HepG2 (cell line): ENCODE measurements around the gene ZBTB21. TPM values are rescaled to one million over a fixed set of nuclear protein-coding genes. Genes with fewer than 3 reads are reported as not detected.

Experiments used
- GABPA ChIP-seq, 2 experiments: IDR thresholded peaks; 2 replicates each; pipeline ENCODE4 v1.6.1; 2011 to 2016; ENCODE audit warnings: low read depth in 2 of 2, low read length in 1 of 2, missing biosample characterization in 1 of 2, missing genetic modification characterization in 1 of 2
- KLF11 ChIP-seq: IDR thresholded peaks from 2 replicates; pipeline ENCODE4 v1.6.1; 2016; ENCODE audit warnings: missing compliant biosample characterization
- ZNF674 ChIP-seq: sonication (generic); formaldehyde crosslinking; IDR thresholded peaks from 2 replicates; pipeline ENCODE4 v1.5.0; 2020; ENCODE audit warnings: low read depth, mild to moderate bottlenecking, missing genetic modification reagents
- ZNF724P ChIP-seq: sonication (generic); formaldehyde crosslinking; IDR thresholded peaks from 2 replicates; pipeline ENCODE4 v1.8.0; 2022; ENCODE audit warnings: missing genetic modification reagents, borderline replicate concordance
- polyA plus RNA-seq, 8 experiments: library from polyadenylated mRNA; depleted of rRNA in 3 of 8; stranded (reverse) in 7 of 8; unstranded in 1 of 8; fragments of >200 nt; fragmentation: Illumina TruSeq in 4 of 8; extraction: Trizol in 4 of 8; gene quantifications; 2 replicates each; pipeline versions ENCODE4 v1.2.1 to v1.2.3, GENCODE V29; 2011 to 2016; ENCODE audit warnings: low read depth in 4 of 8, missing spikeins in 1 of 8, mixed read lengths in 1 of 8; ENCODE audit not compliant: insufficient read depth in 1 of 8
- total RNA-seq, 5 experiments: library from RNA; depleted of rRNA; stranded (reverse); fragments of >200 nt; fragmentation: Illumina TruSeq; extraction: Trizol; gene quantifications; 2 replicates each; pipeline ENCODE4 v1.2.3, GENCODE V29; 2016; ENCODE audit warnings: low read depth in 1 of 5
- TF ChIP-seq, protein P1 (sequence below): sonication (generic); formaldehyde crosslinking; IDR thresholded peaks from 2 replicates; pipeline ENCODE4 v1.4.0; 2020; ENCODE audit warnings: mild to moderate bottlenecking, missing genetic modification reagents
- TF ChIP-seq, protein P2 (sequence below): sonication (generic); formaldehyde crosslinking; IDR thresholded peaks from 2 replicates; pipeline ENCODE4 v1.5.0; 2020; ENCODE audit warnings: missing genetic modification reagents

Gene ZBTB21
- total and polyA plus RNA-seq, 2 of the 13 experiments (the other 11 are each of a cell fraction or from before 2014, with no cell fraction given), result 4.5 to 6.1 TPM

DNA sequence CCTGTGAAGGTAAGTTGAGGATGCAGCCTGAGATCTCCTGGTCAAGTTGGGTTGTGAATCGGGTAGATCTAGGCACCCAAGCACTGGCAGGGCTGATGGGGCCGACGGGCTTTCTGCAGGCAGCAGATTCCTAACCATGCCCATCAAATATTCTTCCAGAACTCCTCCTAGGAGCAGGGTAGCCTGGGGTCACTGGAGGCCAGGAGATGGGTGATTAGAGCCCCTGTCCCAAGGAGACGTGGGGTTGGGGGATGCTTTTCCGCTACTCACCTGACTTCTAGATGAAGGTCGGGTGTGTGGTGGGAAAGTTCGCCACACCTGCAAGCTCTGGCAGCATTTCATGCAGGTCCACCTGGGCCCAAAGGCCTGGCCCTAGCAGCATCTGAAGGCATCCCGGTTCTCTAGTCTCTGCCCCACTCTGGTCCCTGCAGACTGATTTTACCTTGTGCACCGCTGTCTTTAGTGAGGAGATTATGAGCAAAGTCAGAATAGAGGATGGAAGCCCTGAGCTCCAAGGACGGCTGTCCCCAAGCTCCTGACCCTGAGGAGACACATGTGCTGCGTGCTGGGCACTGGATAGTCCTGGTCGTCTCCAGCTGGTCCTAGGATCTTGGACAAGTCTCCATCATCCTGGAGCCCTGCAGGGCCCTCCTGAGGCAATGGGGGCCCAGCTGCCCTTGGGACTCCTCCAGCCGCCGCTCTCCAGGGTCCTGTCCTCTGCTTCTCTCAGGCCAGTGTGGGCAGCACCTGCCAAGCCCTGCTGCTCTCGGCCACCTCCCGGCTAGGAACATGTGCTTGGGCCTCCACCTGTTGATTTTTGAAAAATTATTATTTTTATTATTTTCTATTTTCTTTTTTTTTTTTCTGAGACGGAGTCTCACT lies 34.5 kb downstream of the ZBTB21 start (continued):
- TF ChIP-seq, protein P1, sequence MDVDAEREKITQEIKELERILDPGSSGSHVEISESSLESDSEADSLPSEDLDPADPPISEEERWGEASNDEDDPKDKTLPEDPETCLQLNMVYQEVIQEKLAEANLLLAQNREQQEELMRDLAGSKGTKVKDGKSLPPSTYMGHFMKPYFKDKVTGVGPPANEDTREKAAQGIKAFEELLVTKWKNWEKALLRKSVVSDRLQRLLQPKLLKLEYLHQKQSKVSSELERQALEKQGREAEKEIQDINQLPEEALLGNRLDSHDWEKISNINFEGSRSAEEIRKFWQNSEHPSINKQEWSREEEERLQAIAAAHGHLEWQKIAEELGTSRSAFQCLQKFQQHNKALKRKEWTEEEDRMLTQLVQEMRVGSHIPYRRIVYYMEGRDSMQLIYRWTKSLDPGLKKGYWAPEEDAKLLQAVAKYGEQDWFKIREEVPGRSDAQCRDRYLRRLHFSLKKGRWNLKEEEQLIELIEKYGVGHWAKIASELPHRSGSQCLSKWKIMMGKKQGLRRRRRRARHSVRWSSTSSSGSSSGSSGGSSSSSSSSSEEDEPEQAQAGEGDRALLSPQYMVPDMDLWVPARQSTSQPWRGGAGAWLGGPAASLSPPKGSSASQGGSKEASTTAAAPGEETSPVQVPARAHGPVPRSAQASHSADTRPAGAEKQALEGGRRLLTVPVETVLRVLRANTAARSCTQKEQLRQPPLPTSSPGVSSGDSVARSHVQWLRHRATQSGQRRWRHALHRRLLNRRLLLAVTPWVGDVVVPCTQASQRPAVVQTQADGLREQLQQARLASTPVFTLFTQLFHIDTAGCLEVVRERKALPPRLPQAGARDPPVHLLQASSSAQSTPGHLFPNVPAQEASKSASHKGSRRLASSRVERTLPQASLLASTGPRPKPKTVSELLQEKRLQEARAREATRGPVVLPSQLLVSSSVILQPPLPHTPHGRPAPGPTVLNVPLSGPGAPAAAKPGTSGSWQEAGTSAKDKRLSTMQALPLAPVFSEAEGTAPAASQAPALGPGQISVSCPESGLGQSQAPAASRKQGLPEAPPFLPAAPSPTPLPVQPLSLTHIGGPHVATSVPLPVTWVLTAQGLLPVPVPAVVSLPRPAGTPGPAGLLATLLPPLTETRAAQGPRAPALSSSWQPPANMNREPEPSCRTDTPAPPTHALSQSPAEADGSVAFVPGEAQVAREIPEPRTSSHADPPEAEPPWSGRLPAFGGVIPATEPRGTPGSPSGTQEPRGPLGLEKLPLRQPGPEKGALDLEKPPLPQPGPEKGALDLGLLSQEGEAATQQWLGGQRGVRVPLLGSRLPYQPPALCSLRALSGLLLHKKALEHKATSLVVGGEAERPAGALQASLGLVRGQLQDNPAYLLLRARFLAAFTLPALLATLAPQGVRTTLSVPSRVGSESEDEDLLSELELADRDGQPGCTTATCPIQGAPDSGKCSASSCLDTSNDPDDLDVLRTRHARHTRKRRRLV (CRISPR knock-in tag), result no peak
- TF ChIP-seq GABPA (IDR thresholded peaks at IDR 0.05; ENCODE audit: low read depth, low read length), result no peak
- no peak for TF ChIP-seq GABPA (CRISPR knock-in tag; IDR thresholded peaks at IDR 0.05; ENCODE audit: low read depth)
- TF ChIP-seq, protein P2, sequence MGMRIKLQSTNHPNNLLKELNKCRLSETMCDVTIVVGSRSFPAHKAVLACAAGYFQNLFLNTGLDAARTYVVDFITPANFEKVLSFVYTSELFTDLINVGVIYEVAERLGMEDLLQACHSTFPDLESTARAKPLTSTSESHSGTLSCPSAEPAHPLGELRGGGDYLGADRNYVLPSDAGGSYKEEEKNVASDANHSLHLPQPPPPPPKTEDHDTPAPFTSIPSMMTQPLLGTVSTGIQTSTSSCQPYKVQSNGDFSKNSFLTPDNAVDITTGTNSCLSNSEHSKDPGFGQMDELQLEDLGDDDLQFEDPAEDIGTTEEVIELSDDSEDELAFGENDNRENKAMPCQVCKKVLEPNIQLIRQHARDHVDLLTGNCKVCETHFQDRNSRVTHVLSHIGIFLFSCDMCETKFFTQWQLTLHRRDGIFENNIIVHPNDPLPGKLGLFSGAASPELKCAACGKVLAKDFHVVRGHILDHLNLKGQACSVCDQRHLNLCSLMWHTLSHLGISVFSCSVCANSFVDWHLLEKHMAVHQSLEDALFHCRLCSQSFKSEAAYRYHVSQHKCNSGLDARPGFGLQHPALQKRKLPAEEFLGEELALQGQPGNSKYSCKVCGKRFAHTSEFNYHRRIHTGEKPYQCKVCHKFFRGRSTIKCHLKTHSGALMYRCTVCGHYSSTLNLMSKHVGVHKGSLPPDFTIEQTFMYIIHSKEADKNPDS (CRISPR knock-in tag), result no peak
- TF ChIP-seq ZNF724P (CRISPR knock-in tag), result no peak
- no peak for TF ChIP-seq ZNF674 (CRISPR knock-in tag)
- no peak for TF ChIP-seq KLF11
